PC-3 (cell line): ENCODE data around the gene PWWP2B. TPM values are rescaled to one million over a fixed set of nuclear protein-coding genes. Genes with fewer than 3 reads are reported as not detected.
A peak's percentile ranks its signal among the peaks of the same experiment; 100 is the strongest.

Experiments
- ATAC-seq: fragments of 200-7000 bp; cut with Tn5 transposase; 2 replicates; pipeline ENCODE4 v1.9.1; 2020; ENCODE audit warnings: mild to moderate bottlenecking, moderate library complexity
- BruUV-seq: library from RNA; stranded (reverse); fragments of 400-500 nt; replicated peaks from 2 replicates; lab custom pipeline; 2021; lab: Mats Ljungman, UMichigan
- CTCF ChIA-PET: fragments of 300-600 bp; sonication (Branson Sonifier 250); formaldehyde crosslinking; loops from one replicate; lab custom pipeline; 2022; ENCODE audit warnings: antibody characterized with exemption; lab: Charles Lee
- POLR2A ChIA-PET: fragments of 300-600 bp; sonication (Branson Sonifier 250); formaldehyde crosslinking; loops from one replicate; lab custom pipeline; 2022; ENCODE audit warnings: antibody characterized with exemption; ENCODE audit not compliant: unreplicated experiment; lab: Charles Lee
- DNase-seq: peaks from one replicate; pipeline ENCODE4 v3.0.0-alpha.2; 2015
- H2AFZ ChIP-seq: fragments of 300-600 bp; sonication (generic); 2 replicates; pipeline ENCODE4 v1.6.0; 2016; ENCODE audit warnings: antibody characterized with exemption, low read length
- H3F3A ChIP-seq: fragments of 300-600 bp; sonication (generic); one replicate; pipeline ENCODE4 v1.6.0; 2017; ENCODE audit warnings: antibody characterized with exemption, low read length, control low read depth, mild to moderate bottlenecking; ENCODE audit not compliant: unreplicated experiment
- H3K27ac ChIP-seq: fragments of 300-600 bp; sonication (generic); 2 replicates; pipeline ENCODE4 v1.5.1; 2016; ENCODE audit warnings: mild to moderate bottlenecking, low read length
- H3K27me3 ChIP-seq: fragments of 300-600 bp; sonication (generic); 2 replicates; pipeline ENCODE4 v1.6.1; 2016; ENCODE audit warnings: low read length, mixed read lengths
- H3K36me3 ChIP-seq: fragments of 300-600 bp; sonication (generic); 2 replicates; pipeline ENCODE4 v1.6.1; 2016; ENCODE audit warnings: low read depth, mixed run types, low read length, mixed read lengths
- H3K4me1 ChIP-seq: fragments of 300-600 bp; sonication (generic); 2 replicates; pipeline ENCODE4 v1.5.1; 2016; ENCODE audit warnings: low read length; ENCODE audit not compliant: insufficient read depth
- H3K4me2 ChIP-seq: fragments of 300-600 bp; sonication (generic); 2 replicates; pipeline ENCODE4 v1.6.0; 2016; ENCODE audit warnings: low read length
- H3K4me3 ChIP-seq: fragments of 300-600 bp; sonication (generic); 2 replicates; pipeline ENCODE4 v1.5.1; 2016; ENCODE audit warnings: mild to moderate bottlenecking, low read length, mixed read lengths
- H3K79me2 ChIP-seq: fragments of 300-600 bp; sonication (generic); 2 replicates; pipeline ENCODE4 v1.6.1; 2017; ENCODE audit warnings: low read length, mixed read lengths
- H3K9ac ChIP-seq: fragments of 300-600 bp; sonication (generic); 2 replicates; pipeline ENCODE4 v1.6.0; 2016; ENCODE audit warnings: mild to moderate bottlenecking, low read length
- H3K9me2 ChIP-seq: fragments of 300-600 bp; sonication (generic); replicated peaks from 2 replicates; pipeline ENCODE4 v1.6.1; 2016; ENCODE audit warnings: mixed run types, low read length, mixed read lengths
- H3K9me3 ChIP-seq: fragments of 300-600 bp; sonication (generic); 2 replicates; pipeline ENCODE4 v1.6.1; 2016; ENCODE audit warnings: low read length, mixed read lengths
- H4K20me1 ChIP-seq: fragments of 300-600 bp; sonication (generic); 2 replicates; pipeline ENCODE4 v1.6.1; 2016; ENCODE audit warnings: low read length, mixed read lengths
- EZH2 ChIP-seq: fragments of 300-600 bp; sonication (generic); IDR thresholded peaks from one replicate; pipeline ENCODE4 v1.6.1; 2017; ENCODE audit warnings: antibody characterized with exemption, mild to moderate bottlenecking, low read length; ENCODE audit not compliant: unreplicated experiment
- EZH2phosphoT487 ChIP-seq: fragments of 300-600 bp; sonication (generic); IDR thresholded peaks from 2 replicates; pipeline ENCODE4 v1.6.1; 2018; ENCODE audit warnings: mild to moderate bottlenecking, antibody characterized with exemption, low read length, borderline replicate concordance
- intact Hi-C: fragments of 100-400 bp; cut with micrococcal nuclease; formaldehyde crosslinking; loops from 2 replicates; pipeline ENCODE4 v1.9.0; 2023
- total RNA-seq: library from RNA; depleted of rRNA; stranded (reverse); fragments of >200 nt; gene quantifications from 2 replicates; pipeline ENCODE4 v1.2.3, GENCODE V29; 2014
- TF ChIP-seq, protein P1 (sequence below): fragments of 300-600 bp; sonication (generic); conservative IDR thresholded peaks from 2 replicates; pipeline ENCODE4 v1.5.1; 2017; ENCODE audit warnings: antibody characterized with exemption, low read depth, mild to moderate bottlenecking, low read length

The PWWP2B gene
- total RNA-seq, 1 experiment from 2014 or later = 24.5 TPM

DNA sequence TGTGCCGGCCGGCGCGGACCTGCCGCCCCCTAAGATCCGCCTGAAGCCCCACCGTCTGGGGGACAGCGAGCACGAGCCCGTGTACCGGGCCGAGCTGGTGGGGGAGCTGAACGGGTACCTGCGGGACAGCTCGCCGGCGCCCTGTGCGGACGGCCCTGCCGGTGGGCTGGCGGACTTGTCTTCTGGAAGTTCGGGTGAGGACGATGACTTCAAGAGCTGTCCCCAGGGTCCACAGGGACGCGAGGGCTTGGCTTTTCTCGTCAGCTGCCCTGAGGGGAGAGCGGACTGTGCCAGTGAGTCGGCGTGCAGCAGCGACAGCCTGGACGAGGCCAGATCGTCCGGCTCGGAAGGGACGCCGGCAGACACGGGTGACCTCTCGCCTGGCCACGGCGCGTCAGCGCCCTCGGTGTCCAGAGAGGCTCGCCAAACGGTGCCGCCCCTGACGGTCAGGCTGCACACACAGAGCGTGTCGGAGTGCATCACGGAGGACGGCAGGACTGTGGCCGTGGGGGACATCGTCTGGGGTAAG is 8.5 kb downstream of the PWWP2B start:
- Histone ChIP-seq H3K27me3 (no peaks in the 10 kb centered on the region), H3F3A (no peaks in the 10 kb centered on the region), H3K79me2 (peaks cover 69% of the 10 kb centered on the region), H3K4me2 (no peak overlapping the region), H3K9me3 (no peaks in the 10 kb centered on the region), H3K4me3 (no peak overlapping the region), H3K9me2 (no peaks in the 10 kb centered on the region), H3K9ac (no peak overlapping the region), H3K36me3 (no peaks in the 10 kb centered on the region; the same call in 1 of the 2 replicates), H3K27ac (no peak overlapping the region), H4K20me1 (no peaks in the 10 kb centered on the region), H3K4me1 (peaks cover 23% of the 10 kb centered on the region), H2AFZ (no peak overlapping the region)
- ChIA-PET CTCF (no interaction called here), POLR2A (no interaction called here)
- TF ChIP-seq EZH2phosphoT487 (no peak), EZH2 (no peak)
- TF ChIP-seq, protein P1, sequence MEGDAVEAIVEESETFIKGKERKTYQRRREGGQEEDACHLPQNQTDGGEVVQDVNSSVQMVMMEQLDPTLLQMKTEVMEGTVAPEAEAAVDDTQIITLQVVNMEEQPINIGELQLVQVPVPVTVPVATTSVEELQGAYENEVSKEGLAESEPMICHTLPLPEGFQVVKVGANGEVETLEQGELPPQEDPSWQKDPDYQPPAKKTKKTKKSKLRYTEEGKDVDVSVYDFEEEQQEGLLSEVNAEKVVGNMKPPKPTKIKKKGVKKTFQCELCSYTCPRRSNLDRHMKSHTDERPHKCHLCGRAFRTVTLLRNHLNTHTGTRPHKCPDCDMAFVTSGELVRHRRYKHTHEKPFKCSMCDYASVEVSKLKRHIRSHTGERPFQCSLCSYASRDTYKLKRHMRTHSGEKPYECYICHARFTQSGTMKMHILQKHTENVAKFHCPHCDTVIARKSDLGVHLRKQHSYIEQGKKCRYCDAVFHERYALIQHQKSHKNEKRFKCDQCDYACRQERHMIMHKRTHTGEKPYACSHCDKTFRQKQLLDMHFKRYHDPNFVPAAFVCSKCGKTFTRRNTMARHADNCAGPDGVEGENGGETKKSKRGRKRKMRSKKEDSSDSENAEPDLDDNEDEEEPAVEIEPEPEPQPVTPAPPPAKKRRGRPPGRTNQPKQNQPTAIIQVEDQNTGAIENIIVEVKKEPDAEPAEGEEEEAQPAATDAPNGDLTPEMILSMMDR = no peak
- DNase-seq (no peak), ATAC-seq (no peak)
- intact Hi-C loops = no loop called here
- no TSS peak for BruUV-seq

DNA sequence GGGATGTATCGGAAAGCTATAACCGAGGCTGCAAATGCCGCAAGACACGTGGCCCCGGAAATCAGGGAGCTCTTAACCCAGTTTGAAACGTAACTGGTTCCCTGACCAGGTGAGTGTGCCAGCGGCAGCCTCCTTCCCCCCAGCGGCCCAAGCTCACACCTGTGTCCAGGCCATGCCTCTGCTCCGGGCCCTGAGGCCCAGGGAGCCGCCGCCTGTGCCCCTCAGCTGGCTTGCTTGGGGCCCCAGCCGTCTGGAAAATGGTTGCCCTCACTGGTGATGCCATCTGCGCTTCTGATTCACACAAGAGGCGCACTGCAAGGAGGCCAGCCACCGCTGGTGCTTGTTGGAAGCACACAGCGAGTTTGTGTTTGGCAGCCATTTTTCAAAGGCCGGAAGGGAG is 9.2 kb downstream of the PWWP2B start:
- Histone ChIP-seq H3F3A (no peaks in the 10 kb centered on the region), H4K20me1 (no peaks in the 10 kb centered on the region), H3K4me2 (no peak overlapping the region), H3K27ac (no peak overlapping the region), H3K9me3 (no peaks in the 10 kb centered on the region), H3K79me2 (peaks cover 69% of the 10 kb centered on the region), H2AFZ (no peak overlapping the region), H3K4me1 (peaks cover 23% of the 10 kb centered on the region), H3K36me3 (no peaks in the 10 kb centered on the region; the same call in 1 of the 2 replicates), H3K27me3 (no peaks in the 10 kb centered on the region), H3K9me2 (no peaks in the 10 kb centered on the region), H3K9ac (no peak overlapping the region), H3K4me3 (no peak overlapping the region)
- ChIA-PET CTCF (no interaction called here), POLR2A (no interaction called here)
- TF ChIP-seq EZH2phosphoT487 (no peak), EZH2 (no peak)
- TF ChIP-seq, protein P1 = no peak
- DNase-seq (no peak), ATAC-seq (no peak)
- BruUV-seq = no TSS peak
- intact Hi-C loops = no loop called here

DNA sequence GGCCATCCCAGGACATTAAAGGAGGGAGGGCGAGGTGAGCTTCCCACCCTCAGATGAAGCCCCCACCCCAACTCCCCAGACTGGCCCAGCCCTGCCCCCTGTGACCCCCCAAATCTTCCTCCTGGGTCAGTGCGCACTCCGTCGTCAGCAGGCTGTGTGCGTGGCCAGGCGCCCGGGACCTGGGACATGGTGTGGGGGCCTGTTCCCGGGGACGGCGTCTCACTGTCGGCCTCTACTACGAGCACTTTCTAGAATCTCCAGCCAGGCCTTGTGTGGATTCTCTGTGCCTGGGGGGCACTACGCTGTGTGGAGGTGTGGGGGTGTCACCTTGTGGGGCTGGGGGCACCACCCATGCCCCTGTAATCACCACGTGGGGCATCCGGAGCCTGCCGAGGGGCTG is 9.8 kb downstream of the PWWP2B start:
- intact Hi-C loops = no loop called here

More for the DNA sequence above, 9.8 kb downstream of the PWWP2B start:
- Histone ChIP-seq H3K79me2 (peaks cover 68% of the 10 kb centered on the region), H3K27me3 (no peaks in the 10 kb centered on the region), H3K9me2 (no peaks in the 10 kb centered on the region), H3F3A (no peaks in the 10 kb centered on the region), H3K4me3 (no peak overlapping the region), H2AFZ (no peak overlapping the region), H3K4me1 (peaks cover 23% of the 10 kb centered on the region), H3K4me2 (peak overlapping the region; percentile 19; the same call in 1 of the 2 replicates), H3K27ac (peak overlapping the region; percentile 80), H3K9ac (peak overlapping the region; percentile 64; the same call in 1 of the 2 replicates), H4K20me1 (no peaks in the 10 kb centered on the region), H3K36me3 (no peaks in the 10 kb centered on the region; the same call in 1 of the 2 replicates), H3K9me3 (no peaks in the 10 kb centered on the region)
- ATAC-seq = no peak
- POLR2A ChIA-PET = interaction anchor here (0.6 kb wide), 1 partner anchor 46 kb away, joined by 4 read pairs; no protein-coding TSS in a partner anchor
- TF ChIP-seq EZH2 = no peak
- TF ChIP-seq, protein P1 = no peak
- no peak for TF ChIP-seq EZH2phosphoT487
- BruUV-seq = no TSS peak
- no peak for DNase-seq
- CTCF ChIA-PET = no interaction called here
